DMS114 treated with DMSO at 0.1 percent for 48 hours (cell line): ENCODE results near the gene TLL2.

Experiments used
- DNase-seq: peaks from one replicate; lab custom pipeline; 2025; ENCODE audit not compliant: unreplicated experiment; lab: John Stamatoyannopoulos, UW

Gene TLL2

GRCh38 chr10:96509017-96509641 is 4.6 kb downstream of the TLL2 start:
- no peak for DNase-seq

GRCh38 chr10:96507044-96507443 is 6.7 kb downstream of the TLL2 start:
- DNase-seq = no peak

- DNase-seq = no peak
These were observed 8.3 kb downstream of the TLL2 start for GRCh38 chr10:96505150-96506136.

GRCh38 chr10:96502561-96503282 is 11.0 kb downstream of the TLL2 start:
- DNase-seq = no peak

GRCh38 chr10:96501985-96502384 is 11.7 kb downstream of the TLL2 start:
- DNase-seq = no peak

GRCh38 chr10:96500519-96500918 is 13.2 kb downstream of the TLL2 start:
- DNase-seq = no peak

GRCh38 chr10:96500050-96500449 is 13.7 kb downstream of the TLL2 start:
- no peak for DNase-seq

- no peak for DNase-seq
These were observed 16.3 kb downstream of the TLL2 start for GRCh38 chr10:96497391-96497790.

GRCh38 chr10:96496281-96496925 is 17.3 kb downstream of the TLL2 start:
- no peak for DNase-seq

GRCh38 chr10:96495544-96495943 is 18.2 kb downstream of the TLL2 start:
- no peak for DNase-seq

- no peak for DNase-seq
These were observed 19.0 kb downstream of the TLL2 start for GRCh38 chr10:96494694-96495093.

- DNase-seq = no peak
These were observed 19.7 kb downstream of the TLL2 start for GRCh38 chr10:96493871-96494525.

- DNase-seq = no peak
These were observed 20.5 kb downstream of the TLL2 start for GRCh38 chr10:96493254-96493653.

- no peak for DNase-seq
These were observed 22.4 kb downstream of the TLL2 start for GRCh38 chr10:96491303-96491702.

- DNase-seq = no peak
These were observed 25.4 kb downstream of the TLL2 start for GRCh38 chr10:96488161-96488935.

- DNase-seq = no peak
These were observed 30.7 kb downstream of the TLL2 start for GRCh38 chr10:96482815-96483588.

- DNase-seq = no peak
These were observed 35.4 kb downstream of the TLL2 start for GRCh38 chr10:96478355-96478754.

- no peak for DNase-seq
These were observed 39.9 kb downstream of the TLL2 start for GRCh38 chr10:96473866-96474265.

- DNase-seq = peak; percentile 10
These were observed 43.5 kb downstream of the TLL2 start for GRCh38 chr10:96470116-96470743.
